HG03039 (cell line): ENCODE measurements around the gene CCM2.

Experiments
- ATAC-seq: cut with Tn5 transposase; IDR thresholded peaks from one replicate; pipeline ENCODE4 v1.9.1; 2021; ENCODE audit warnings: mild to moderate bottlenecking, moderate library complexity; ENCODE audit not compliant: unreplicated experiment

Gene CCM2

GRCh38 chr7:45061352-45061751 lies 61.4 kb downstream of the CCM2 start:
- ATAC-seq, result no peak

- ATAC-seq, result no peak
These were observed 61.9 kb downstream of the CCM2 start for GRCh38 chr7:45061806-45062425.

- no peak for ATAC-seq
These were observed 64.2 kb downstream of the CCM2 start for GRCh38 chr7:45064047-45064725.

GRCh38 chr7:45065031-45065995 lies 65.3 kb downstream of the CCM2 start:
- no peak for ATAC-seq

GRCh38 chr7:45066409-45066808 lies 66.4 kb downstream of the CCM2 start:
- ATAC-seq, result no peak

GRCh38 chr7:45067582-45067981 lies 67.6 kb downstream of the CCM2 start:
- ATAC-seq, result no peak

- ATAC-seq, result no peak
These were observed 68.4 kb downstream of the CCM2 start for GRCh38 chr7:45068236-45069023.

- no peak for ATAC-seq
These were observed 69.6 kb downstream of the CCM2 start for GRCh38 chr7:45069444-45070253.

GRCh38 chr7:45070254-45070642 lies 70.2 kb downstream of the CCM2 start:
- ATAC-seq, result no peak

GRCh38 chr7:45071528-45071927 lies 71.5 kb downstream of the CCM2 start:
- no peak for ATAC-seq

GRCh38 chr7:45072131-45073030 lies 72.4 kb downstream of the CCM2 start:
- no peak for ATAC-seq

- ATAC-seq, result no peak
These were observed 73.2 kb downstream of the CCM2 start for GRCh38 chr7:45073031-45073785.

- ATAC-seq, result no peak
These were observed 74.0 kb downstream of the CCM2 start for GRCh38 chr7:45073786-45074527.

- ATAC-seq, result no peak
These were observed 74.7 kb downstream of the CCM2 start for GRCh38 chr7:45074528-45075354.

- ATAC-seq, result no peak
These were observed 75.3 kb downstream of the CCM2 start for GRCh38 chr7:45075355-45075644.

GRCh38 chr7:45075871-45076796 lies 76.1 kb downstream of the CCM2 start:
- no peak for ATAC-seq
